HCT116 (cell line): ENCODE measurements around the gene PSMA7. TPM values are rescaled to one million over a fixed set of nuclear protein-coding genes. Genes with fewer than 3 reads are reported as not detected.

Source experiments
- ATAC-seq: fragments of 200-7000 bp; cut with Tn5 transposase; 2 replicates; pipeline ENCODE4 v1.9.1; 2020; ENCODE audit warnings: mild to moderate bottlenecking, moderate library complexity
- BruUV-seq: library from RNA; stranded (reverse); fragments of 400-500 nt; replicated peaks from 2 replicates; lab custom pipeline; 2021; lab: Mats Ljungman, UMichigan
- CTCF ChIA-PET: fragments of 300-600 bp; sonication (Branson Sonifier 250); formaldehyde crosslinking; loops from one replicate; lab custom pipeline; 2021; ENCODE audit warnings: antibody characterized with exemption; lab: Charles Lee
- POLR2A ChIA-PET: fragments of 300-600, 350-600 bp; sonication (Branson Sonifier 250); formaldehyde crosslinking; loops from one replicate; lab custom pipeline; 2021; ENCODE audit warnings: antibody characterized with exemption; lab: Charles Lee
- RAD21 ChIA-PET, 2 experiments: fragments of 300-600 bp; sonication (Branson Sonifier 250); formaldehyde crosslinking; loops; one replicate each; lab custom pipeline; 2023; ENCODE audit warnings: low total read pairs in 2 of 2; ENCODE audit not compliant: uncharacterized antibody in 2 of 2, unreplicated experiment in 2 of 2, low non-redundant PET in 1 of 2; lab: Charles Lee
- DNase-seq: peaks from one replicate; pipeline ENCODE4 v3.0.0-alpha.2; 2010; ENCODE audit warnings: low read depth, low spot score
- H2AFZ ChIP-seq: fragments of 200-600 bp; shearing (Covaris generic), sonication (generic); 2 replicates; pipeline ENCODE4 v1.6.1; 2017; ENCODE audit warnings: low read depth, mixed run types, mixed read lengths, antibody characterized with exemption, low read length; ENCODE audit not compliant: poor library complexity, severe bottlenecking
- H3K27ac ChIP-seq: 2 replicates; pipeline ENCODE4 v1.5.1; 2012; ENCODE audit warnings: low read depth, low read length
- H3K27me3 ChIP-seq: fragments of 200-600 bp; sonication (generic); 2 replicates; pipeline ENCODE4 v1.6.1; 2016; ENCODE audit warnings: mixed run types, low read length, mixed read lengths; ENCODE audit not compliant: insufficient read depth
- H3K36me3 ChIP-seq, 2 experiments: fragments of 200-500 bp in 1 of 2; fragments of 200-600 bp in 1 of 2; sonication (Bioruptor generic) in 1 of 2; sonication (generic) in 1 of 2; 2 replicates each; pipeline versions ENCODE4 v1.5.1 to v1.6.1; 2014 to 2016; ENCODE audit warnings: low read length in 2 of 2, inconsistent platforms in 1 of 2, mixed read lengths in 1 of 2, mixed run types in 1 of 2; ENCODE audit not compliant: insufficient read depth in 2 of 2, control insufficient read depth in 1 of 2
- H3K4me1 ChIP-seq, 2 experiments: fragments of 200-600 bp in 1 of 2; sonication (generic) in 1 of 2; 2 replicates each; pipeline versions ENCODE4 v1.5.1 to v1.6.1; 2012 to 2017; ENCODE audit warnings: low read length in 2 of 2, inconsistent platforms in 1 of 2, mild to moderate bottlenecking in 1 of 2, mixed read lengths in 1 of 2, mixed run types in 1 of 2, moderate library complexity in 1 of 2; ENCODE audit not compliant: insufficient read depth in 2 of 2, control insufficient read depth in 1 of 2
- H3K4me2 ChIP-seq: fragments of 200-600 bp; sonication (generic); 2 replicates; pipeline ENCODE4 v1.6.1; 2017; ENCODE audit warnings: mixed run types, low read length, mixed read lengths
- H3K4me3 ChIP-seq, 2 experiments: fragments of 200-600 bp in 1 of 2; sonication (generic) in 1 of 2; replicated peaks in 1 of 2; 2 replicates each; pipeline ENCODE4 v1.5.1; 2011 to 2016; ENCODE audit warnings: low read length in 2 of 2, control low read depth in 1 of 2, low read depth in 1 of 2, mild to moderate bottlenecking in 1 of 2, mixed read lengths in 1 of 2, mixed run types in 1 of 2
- H3K79me2 ChIP-seq: fragments of 200-600 bp; sonication (generic); 2 replicates; pipeline ENCODE4 v1.6.1; 2017; ENCODE audit warnings: mild to moderate bottlenecking, mixed run types, low read length, moderate library complexity, mixed read lengths; ENCODE audit not compliant: insufficient read depth
- H3K9ac ChIP-seq: fragments of 200-600 bp; sonication (generic); 2 replicates; pipeline ENCODE4 v1.6.1; 2016; ENCODE audit warnings: low read length, mixed read lengths
- H3K9me2 ChIP-seq: fragments of 200-600 bp; sonication (generic), shearing (Covaris generic); 2 replicates; pipeline ENCODE4 v1.6.1; 2017; ENCODE audit warnings: mixed run types, mild to moderate bottlenecking, moderate library complexity; ENCODE audit not compliant: insufficient read depth
- H3K9me3 ChIP-seq, 2 experiments: fragments of 200-500 bp in 1 of 2; fragments of 200-600 bp in 1 of 2; sonication (Bioruptor generic) in 1 of 2; sonication (generic) in 1 of 2; 2 replicates each; pipeline ENCODE4 v1.6.1; 2014 to 2017; ENCODE audit warnings: low read length in 2 of 2, mixed read lengths in 2 of 2, inconsistent platforms in 1 of 2, low read depth in 1 of 2, mild to moderate bottlenecking in 1 of 2, mixed run types in 1 of 2, moderate library complexity in 1 of 2; ENCODE audit not compliant: control insufficient read depth in 1 of 2, insufficient read depth in 1 of 2
- H4K20me1 ChIP-seq: fragments of 200-600 bp; sonication (generic), shearing (Covaris generic); 2 replicates; pipeline ENCODE4 v1.6.1; 2017; ENCODE audit warnings: mixed run types, mild to moderate bottlenecking, moderate library complexity; ENCODE audit not compliant: insufficient read depth
- CEBPB ChIP-seq: IDR thresholded peaks from 2 replicates; pipeline ENCODE4 v1.6.1; 2012; ENCODE audit warnings: low read depth
- EGR1 ChIP-seq: IDR thresholded peaks from 2 replicates; pipeline ENCODE4 v1.6.1; 2012; ENCODE audit warnings: low read depth
- ELF1 ChIP-seq: IDR thresholded peaks from 2 replicates; pipeline ENCODE4 v1.6.1; 2012; ENCODE audit warnings: low read depth, borderline replicate concordance
- EZH2 ChIP-seq: fragments of 200-600 bp; sonication (generic); IDR thresholded peaks from 2 replicates; pipeline ENCODE4 v1.6.1; 2017; ENCODE audit warnings: antibody characterized with exemption, mixed run types
- EZH2phosphoT487 ChIP-seq: fragments of 200-600 bp; IDR thresholded peaks from 2 replicates; pipeline ENCODE4 v1.6.1; 2018; ENCODE audit warnings: antibody characterized with exemption, borderline replicate concordance
- FOSL1 ChIP-seq: IDR thresholded peaks from 2 replicates; pipeline ENCODE4 v1.6.1; 2012; ENCODE audit warnings: low read depth
- POLR2A ChIP-seq: IDR thresholded peaks from 2 replicates; pipeline ENCODE4 v1.7.0; 2011; ENCODE audit warnings: borderline replicate concordance; ENCODE audit not compliant: insufficient read depth, insufficient read length; ENCODE audit errors: extremely low read depth
- POLR2AphosphoS5 ChIP-seq: IDR thresholded peaks from 2 replicates; pipeline ENCODE4 v1.6.1; 2011; ENCODE audit warnings: mild to moderate bottlenecking, low read depth, low read length, moderate library complexity
- RAD21 ChIP-seq: IDR thresholded peaks from 2 replicates; pipeline ENCODE4 v1.6.1; 2012; ENCODE audit warnings: low read depth, mild to moderate bottlenecking
- SIN3A ChIP-seq: IDR thresholded peaks from 2 replicates; pipeline ENCODE4 v1.6.1; 2012; ENCODE audit warnings: low read depth
- SP1 ChIP-seq: IDR thresholded peaks from 2 replicates; pipeline ENCODE4 v1.6.1; 2012; ENCODE audit warnings: low read depth
- SRF ChIP-seq: IDR thresholded peaks from 2 replicates; pipeline ENCODE4 v1.6.1; 2012; ENCODE audit warnings: low read depth
- TCF7L2 ChIP-seq: IDR thresholded peaks from 2 replicates; pipeline ENCODE4 v1.7.0; 2011; ENCODE audit warnings: borderline replicate concordance, inconsistent platforms; ENCODE audit not compliant: insufficient read depth, insufficient read length; ENCODE audit errors: extremely low read depth
- YY1 ChIP-seq: IDR thresholded peaks from 2 replicates; pipeline ENCODE4 v1.6.1; 2011; ENCODE audit warnings: low read length, low read depth, moderate library complexity, mild to moderate bottlenecking; ENCODE audit not compliant: insufficient replicate concordance; ENCODE audit errors: extremely low read depth
- ZFX ChIP-seq: fragments of 450-650 bp; IDR thresholded peaks from 2 replicates; pipeline ENCODE4 v1.6.1; 2017
- ZNF274 ChIP-seq: fragments of 200-500 bp; sonication (Bioruptor generic); IDR thresholded peaks from 2 replicates; pipeline ENCODE4 v1.6.1; 2014; ENCODE audit warnings: mild to moderate bottlenecking, low read depth, low read length, inconsistent platforms
- intact Hi-C: fragments of 100-400 bp; cut with micrococcal nuclease; formaldehyde crosslinking; loops from 2 replicates; pipeline ENCODE4 v1.10.0; 2022
- total RNA-seq: library from RNA; stranded (reverse); gene quantifications from one replicate; pipeline ENCODE4 v1.2.1, GENCODE V29; 2021; ENCODE audit not compliant: unreplicated experiment
- TF ChIP-seq, protein P1 (sequence below), 3 experiments: fragments of 200-600 bp in 1 of 3; sonication (generic) in 1 of 3; IDR thresholded peaks in 2 of 3; conservative IDR thresholded peaks in 1 of 3; 2 replicates each; pipeline ENCODE4 v1.5.1; 2012 to 2017; ENCODE audit warnings: low read depth in 2 of 3, low read length in 2 of 3, antibody characterized with exemption in 1 of 3, borderline replicate concordance in 1 of 3, control low read depth in 1 of 3, mild to moderate bottlenecking in 1 of 3, mixed read lengths in 1 of 3, mixed run types in 1 of 3, moderate library complexity in 1 of 3; ENCODE audit not compliant: insufficient read depth in 1 of 3
- TF ChIP-seq, protein P2 (sequence below): IDR thresholded peaks from 2 replicates; pipeline ENCODE4 v1.6.1; 2011; ENCODE audit warnings: mild to moderate bottlenecking, low read length, moderate library complexity; ENCODE audit not compliant: insufficient replicate concordance; ENCODE audit errors: extremely low read depth
- TF ChIP-seq, protein P3 (sequence below): IDR thresholded peaks from 2 replicates; pipeline ENCODE4 v1.6.1; 2012
- TF ChIP-seq, protein P4 (sequence below): IDR thresholded peaks from 2 replicates; pipeline ENCODE4 v1.6.1; 2012; ENCODE audit warnings: low read depth

PSMA7 gene
- total RNA-seq, 1 experiment from 2014 or later, result 364 TPM

DNA sequence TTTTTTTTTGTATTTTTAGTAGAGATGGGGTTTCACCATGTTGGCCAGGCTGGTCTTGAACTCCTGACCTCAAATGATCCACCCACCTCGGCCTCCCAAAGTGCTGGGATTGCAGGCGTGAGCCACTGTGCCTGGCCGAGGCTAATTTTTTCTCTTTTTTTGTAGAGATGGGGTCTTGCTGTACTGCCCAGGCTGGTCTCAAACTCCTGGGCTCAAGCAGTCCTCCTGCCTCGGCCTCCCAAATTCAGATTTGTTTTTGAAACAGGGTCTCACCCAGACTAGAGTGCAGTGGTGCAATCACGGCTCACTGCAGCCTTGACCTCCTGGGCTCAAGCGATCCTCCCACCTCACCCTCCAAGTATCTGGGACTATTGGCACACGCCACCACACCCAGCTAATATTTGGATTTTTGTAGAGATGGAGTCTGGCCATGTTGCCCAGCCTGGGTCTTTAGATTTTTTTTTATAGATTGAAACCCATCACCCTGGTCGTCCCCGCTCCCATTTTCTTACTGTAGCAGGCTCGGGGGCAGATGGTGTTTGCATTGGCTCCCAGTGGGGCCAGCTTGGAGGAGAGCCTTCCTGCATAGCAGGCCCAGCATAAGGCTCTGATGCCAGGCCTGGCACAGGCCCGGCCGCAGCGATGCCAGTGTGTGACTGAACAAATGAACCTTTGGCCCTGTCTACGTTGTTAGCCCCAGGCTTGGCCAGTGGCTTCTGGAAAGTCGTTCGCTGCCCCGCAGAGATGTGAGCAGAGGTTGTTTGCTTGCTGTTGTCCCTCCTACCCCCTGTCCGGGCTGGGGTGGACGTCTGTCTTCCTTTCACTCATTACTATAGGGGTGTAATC, 35.3 kb upstream of the PSMA7 start:
- Histone ChIP-seq H3K4me2 (no peak overlapping the region), H3K4me3 (no peak overlapping the region), H3K79me2 (peaks cover 19% of the 10 kb centered on the region), H2AFZ (no peak overlapping the region), H3K27me3 (no peaks in the 10 kb centered on the region), H3K36me3 (peaks cover 0 to 2% of the 10 kb centered on the region in 2 experiments; a peak in 2 of 4 replicates), H3K27ac (no peak overlapping the region), H3K9me2 (no peaks in the 10 kb centered on the region), H3K9me3 (no peaks in the 10 kb centered on the region), H3K9ac (no peak overlapping the region), H3K4me1 (peaks cover 2 to 6% of the 10 kb centered on the region in 2 experiments; a peak in 2 of 4 replicates), H4K20me1 (no peaks in the 10 kb centered on the region)
- no TSS peak for BruUV-seq
- ATAC-seq, result no peak
- TF ChIP-seq POLR2A (no peak), ZFX (no peak), EZH2 (no peak), RAD21 (no peak), ZNF274 (no peak), TCF7L2 (no peak), ELF1 (no peak), SP1 (no peak), FOSL1 (no peak), EGR1 (no peak), YY1 (no peak), CEBPB (no peak), POLR2AphosphoS5 (no peak), SRF (no peak), EZH2phosphoT487 (no peak), SIN3A (no peak)
- TF ChIP-seq, protein P1, sequence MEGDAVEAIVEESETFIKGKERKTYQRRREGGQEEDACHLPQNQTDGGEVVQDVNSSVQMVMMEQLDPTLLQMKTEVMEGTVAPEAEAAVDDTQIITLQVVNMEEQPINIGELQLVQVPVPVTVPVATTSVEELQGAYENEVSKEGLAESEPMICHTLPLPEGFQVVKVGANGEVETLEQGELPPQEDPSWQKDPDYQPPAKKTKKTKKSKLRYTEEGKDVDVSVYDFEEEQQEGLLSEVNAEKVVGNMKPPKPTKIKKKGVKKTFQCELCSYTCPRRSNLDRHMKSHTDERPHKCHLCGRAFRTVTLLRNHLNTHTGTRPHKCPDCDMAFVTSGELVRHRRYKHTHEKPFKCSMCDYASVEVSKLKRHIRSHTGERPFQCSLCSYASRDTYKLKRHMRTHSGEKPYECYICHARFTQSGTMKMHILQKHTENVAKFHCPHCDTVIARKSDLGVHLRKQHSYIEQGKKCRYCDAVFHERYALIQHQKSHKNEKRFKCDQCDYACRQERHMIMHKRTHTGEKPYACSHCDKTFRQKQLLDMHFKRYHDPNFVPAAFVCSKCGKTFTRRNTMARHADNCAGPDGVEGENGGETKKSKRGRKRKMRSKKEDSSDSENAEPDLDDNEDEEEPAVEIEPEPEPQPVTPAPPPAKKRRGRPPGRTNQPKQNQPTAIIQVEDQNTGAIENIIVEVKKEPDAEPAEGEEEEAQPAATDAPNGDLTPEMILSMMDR (IDR thresholded peaks at IDR 0.05 in 2 of 3, conservative IDR thresholded peaks at IDR 0.05 in 1 of 3; ENCODE audit: borderline replicate concordance in 1 of 3, insufficient read depth in 1 of 3, low read depth in 2 of 3, low read length in 2 of 3), result no peak
- TF ChIP-seq, protein P2, sequence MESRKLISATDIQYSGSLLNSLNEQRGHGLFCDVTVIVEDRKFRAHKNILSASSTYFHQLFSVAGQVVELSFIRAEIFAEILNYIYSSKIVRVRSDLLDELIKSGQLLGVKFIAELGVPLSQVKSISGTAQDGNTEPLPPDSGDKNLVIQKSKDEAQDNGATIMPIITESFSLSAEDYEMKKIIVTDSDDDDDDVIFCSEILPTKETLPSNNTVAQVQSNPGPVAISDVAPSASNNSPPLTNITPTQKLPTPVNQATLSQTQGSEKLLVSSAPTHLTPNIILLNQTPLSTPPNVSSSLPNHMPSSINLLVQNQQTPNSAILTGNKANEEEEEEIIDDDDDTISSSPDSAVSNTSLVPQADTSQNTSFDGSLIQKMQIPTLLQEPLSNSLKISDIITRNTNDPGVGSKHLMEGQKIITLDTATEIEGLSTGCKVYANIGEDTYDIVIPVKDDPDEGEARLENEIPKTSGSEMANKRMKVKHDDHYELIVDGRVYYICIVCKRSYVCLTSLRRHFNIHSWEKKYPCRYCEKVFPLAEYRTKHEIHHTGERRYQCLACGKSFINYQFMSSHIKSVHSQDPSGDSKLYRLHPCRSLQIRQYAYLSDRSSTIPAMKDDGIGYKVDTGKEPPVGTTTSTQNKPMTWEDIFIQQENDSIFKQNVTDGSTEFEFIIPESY, result no peak
- TF ChIP-seq, protein P3, sequence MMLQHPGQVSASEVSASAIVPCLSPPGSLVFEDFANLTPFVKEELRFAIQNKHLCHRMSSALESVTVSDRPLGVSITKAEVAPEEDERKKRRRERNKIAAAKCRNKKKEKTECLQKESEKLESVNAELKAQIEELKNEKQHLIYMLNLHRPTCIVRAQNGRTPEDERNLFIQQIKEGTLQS, result no peak
- TF ChIP-seq, protein P4, sequence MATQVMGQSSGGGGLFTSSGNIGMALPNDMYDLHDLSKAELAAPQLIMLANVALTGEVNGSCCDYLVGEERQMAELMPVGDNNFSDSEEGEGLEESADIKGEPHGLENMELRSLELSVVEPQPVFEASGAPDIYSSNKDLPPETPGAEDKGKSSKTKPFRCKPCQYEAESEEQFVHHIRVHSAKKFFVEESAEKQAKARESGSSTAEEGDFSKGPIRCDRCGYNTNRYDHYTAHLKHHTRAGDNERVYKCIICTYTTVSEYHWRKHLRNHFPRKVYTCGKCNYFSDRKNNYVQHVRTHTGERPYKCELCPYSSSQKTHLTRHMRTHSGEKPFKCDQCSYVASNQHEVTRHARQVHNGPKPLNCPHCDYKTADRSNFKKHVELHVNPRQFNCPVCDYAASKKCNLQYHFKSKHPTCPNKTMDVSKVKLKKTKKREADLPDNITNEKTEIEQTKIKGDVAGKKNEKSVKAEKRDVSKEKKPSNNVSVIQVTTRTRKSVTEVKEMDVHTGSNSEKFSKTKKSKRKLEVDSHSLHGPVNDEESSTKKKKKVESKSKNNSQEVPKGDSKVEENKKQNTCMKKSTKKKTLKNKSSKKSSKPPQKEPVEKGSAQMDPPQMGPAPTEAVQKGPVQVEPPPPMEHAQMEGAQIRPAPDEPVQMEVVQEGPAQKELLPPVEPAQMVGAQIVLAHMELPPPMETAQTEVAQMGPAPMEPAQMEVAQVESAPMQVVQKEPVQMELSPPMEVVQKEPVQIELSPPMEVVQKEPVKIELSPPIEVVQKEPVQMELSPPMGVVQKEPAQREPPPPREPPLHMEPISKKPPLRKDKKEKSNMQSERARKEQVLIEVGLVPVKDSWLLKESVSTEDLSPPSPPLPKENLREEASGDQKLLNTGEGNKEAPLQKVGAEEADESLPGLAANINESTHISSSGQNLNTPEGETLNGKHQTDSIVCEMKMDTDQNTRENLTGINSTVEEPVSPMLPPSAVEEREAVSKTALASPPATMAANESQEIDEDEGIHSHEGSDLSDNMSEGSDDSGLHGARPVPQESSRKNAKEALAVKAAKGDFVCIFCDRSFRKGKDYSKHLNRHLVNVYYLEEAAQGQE, result no peak
- intact Hi-C loops, result no loop called here
- no peak for DNase-seq
- ChIA-PET RAD21 (no interaction called here), POLR2A (no interaction called here), CTCF (no interaction called here)
